Glomerular visceral epithelial cell (primary cell): ENCODE data around the gene SERPINB1.
"Not testable (repeated sequence)": the region's sequence is repeated elsewhere in the genome, so short reads cannot be mapped to it uniquely, and the experiment has no call there.

Source experiments
- DNase-seq: peaks from one replicate; pipeline ENCODE4 v3.0.0-alpha.2; 2016; ENCODE audit errors: extremely low spot score

The SERPINB1 gene

DNA sequence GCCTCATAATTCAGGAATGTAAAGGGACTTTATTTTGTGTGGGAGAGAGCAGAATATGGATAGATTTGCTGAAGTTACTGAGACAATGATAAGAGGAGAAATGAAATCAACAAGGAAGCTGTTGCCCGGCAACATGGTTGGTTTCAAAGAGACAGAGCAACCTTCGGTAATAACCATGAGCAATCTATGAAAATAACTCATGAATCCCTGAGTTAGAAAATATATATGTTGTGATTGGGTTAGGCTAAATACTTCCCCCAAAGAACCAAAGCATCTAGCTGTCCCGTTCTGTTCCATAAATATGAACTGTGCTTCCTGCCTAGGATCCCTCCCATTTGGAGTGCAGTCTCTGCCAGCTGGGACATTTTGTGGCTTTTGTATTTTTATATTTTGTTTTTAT lies 23.1 kb downstream of the SERPINB1 start:
- peak; percentile 30 for DNase-seq

DNA sequence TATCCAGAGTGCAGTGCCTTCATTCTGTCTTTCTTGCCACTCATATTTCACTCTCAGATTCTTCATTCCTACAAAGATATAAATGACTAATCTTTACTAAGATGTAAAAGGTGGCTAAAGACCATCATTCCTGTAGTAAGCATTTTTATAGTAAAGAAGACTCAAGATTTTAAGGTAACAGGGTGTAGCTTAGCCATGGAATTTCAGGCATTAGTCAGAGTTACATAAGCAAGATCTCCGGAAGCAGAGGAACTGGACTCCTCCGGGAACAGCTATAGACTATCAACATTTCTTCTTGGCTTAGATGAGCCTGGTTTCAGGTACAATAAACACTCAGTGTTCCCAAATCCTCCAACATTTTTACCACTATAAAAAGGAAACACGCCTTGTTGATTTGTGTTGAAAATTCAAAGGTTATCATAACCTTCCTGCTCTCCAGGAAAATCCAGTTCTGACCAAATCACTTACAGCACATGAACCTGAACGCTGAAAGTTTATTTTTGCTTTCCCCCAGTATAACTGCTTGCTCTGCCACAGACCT lies 23.7 kb downstream of the SERPINB1 start:
- peak; percentile 44 for DNase-seq

DNA sequence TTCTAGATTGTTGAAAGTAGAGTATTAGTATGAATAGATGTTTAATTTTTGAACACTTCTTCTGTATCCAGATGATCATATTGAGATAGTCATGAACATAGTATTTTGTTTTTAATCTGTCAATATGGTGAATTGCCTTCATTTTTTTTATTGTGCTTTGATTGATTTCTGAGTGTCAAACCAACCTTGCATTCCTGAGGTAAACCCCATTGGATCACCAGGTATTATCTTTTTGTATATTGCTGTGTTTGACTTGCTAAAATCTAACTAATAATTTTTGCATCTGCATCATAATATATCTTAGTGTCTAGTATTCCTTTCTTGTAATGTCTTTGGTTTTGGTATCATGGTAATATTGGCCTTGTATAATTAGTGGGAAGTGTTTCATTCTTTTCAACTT lies 25.5 kb downstream of the SERPINB1 start:
- no peak for DNase-seq

DNA sequence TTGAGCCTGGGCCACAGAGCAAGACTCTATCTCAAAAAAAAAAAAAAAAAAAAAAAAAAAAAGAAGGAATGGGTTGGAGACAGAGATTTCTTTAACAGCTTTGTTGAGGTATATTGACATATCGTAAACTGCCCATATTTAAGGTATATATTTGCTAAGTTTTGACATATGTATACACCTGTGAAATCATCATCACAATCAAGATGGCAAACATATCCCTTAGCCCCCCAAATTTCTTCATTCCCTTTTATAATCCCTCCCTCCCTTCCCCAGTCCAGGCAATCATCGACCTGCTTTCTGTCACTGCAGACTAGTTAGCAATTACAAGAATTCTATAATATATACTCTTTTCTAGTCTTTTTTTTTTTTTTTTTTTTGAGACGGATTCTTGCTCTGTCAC lies 29.0 kb downstream of the SERPINB1 start:
- DNase-seq, result no peak

DNA sequence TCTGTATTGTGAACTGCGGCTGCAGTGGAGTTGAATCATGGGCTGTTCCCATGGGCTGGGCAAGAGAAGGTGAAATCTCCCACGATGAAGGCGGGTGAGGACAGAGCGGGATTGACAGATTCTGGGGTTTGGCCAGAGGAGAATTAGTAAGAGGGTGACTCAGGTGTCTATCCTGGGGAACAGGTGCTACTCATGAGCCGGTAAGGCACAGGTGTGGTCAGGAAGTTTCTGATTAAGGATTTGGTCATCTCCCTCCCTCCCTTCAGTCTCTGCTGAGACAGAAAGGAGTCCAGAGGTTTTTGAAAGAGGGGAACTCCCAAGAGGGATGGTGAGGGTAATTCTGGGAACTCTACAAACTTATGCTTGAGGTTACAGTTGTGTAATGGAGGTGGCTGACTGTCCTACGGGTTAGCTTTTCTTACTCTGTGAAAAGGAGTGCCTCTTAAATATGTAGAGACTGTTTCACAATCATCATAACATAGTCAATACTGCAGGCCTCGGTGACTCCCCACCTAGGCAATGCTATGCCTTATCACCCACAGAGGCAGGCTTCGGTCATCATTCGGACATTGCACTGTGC lies 31.5 kb downstream of the SERPINB1 start:
- DNase-seq, result no peak

DNA sequence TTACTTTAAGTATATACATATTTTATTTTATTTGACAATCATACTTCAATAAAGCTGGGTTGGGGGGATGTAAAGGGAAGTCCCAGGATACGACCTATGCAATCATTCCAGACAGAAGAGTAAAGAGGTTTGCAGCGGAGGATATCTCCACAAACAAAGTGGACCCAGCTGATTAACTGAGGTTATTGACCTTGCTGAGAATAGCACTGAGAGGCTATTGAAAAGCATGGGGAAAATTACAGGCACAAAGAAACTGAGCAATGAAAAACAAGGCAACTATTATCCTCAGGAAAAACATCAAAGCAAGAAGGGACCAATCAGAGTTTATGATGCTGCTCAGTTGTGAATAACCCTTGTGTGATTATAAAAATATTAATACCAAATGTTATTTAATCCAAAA lies 32.6 kb downstream of the SERPINB1 start:
- DNase-seq, result no peak

DNA sequence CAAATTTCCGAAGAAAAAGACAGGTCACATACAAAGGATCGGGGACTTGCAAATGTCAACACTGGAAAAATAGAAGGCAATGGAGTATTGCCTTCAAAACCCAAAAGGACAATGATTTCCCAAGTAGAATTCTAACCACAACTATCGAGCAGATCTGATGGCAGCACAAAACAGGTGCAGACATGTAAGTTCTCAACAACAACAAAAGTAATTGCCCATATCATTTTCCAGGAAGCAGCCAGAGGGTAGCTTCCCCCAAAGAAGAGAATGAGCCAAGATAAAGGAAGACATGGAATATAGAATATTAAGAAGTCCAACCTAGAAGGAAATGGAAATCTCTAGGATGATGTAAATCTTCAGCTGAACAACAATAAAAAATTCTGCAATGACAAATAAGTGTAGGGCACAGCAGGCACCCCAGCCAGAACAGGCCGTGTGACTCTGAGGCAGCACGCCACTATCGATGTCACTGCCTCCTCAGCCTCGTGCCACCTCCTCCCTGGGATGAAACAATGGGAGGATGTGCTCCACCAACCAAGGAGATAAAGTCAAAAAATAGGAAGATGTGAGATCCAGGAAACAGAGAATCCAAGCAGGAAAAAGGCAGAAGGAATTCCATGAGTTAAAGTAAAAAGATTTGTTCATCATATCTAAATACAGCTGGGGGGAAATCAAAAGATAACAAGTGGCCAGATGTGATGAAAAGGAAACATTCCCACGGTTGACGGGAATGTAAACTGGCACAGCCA lies 34.1 kb downstream of the SERPINB1 start:
- no peak for DNase-seq

DNA sequence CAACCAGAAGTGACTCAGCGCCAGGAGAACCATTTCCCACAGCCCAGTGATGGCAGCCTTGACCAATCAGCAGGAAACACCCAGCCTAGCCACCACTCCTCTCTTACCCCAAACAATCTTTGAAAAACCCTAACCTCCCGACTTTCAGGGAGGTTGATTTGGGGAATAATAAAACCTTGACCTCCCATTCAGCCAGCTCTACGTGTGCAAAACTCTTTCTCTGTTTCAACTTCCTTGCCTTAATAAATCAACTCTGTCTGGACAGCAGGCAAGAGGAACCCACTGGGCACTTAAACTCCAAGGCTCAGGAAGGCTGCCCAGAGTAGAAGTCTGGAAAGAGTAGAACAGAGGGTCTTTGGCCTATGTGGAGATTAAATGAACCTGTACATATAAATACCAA lies 35.0 kb downstream of the SERPINB1 start:
- DNase-seq, result no peak

DNA sequence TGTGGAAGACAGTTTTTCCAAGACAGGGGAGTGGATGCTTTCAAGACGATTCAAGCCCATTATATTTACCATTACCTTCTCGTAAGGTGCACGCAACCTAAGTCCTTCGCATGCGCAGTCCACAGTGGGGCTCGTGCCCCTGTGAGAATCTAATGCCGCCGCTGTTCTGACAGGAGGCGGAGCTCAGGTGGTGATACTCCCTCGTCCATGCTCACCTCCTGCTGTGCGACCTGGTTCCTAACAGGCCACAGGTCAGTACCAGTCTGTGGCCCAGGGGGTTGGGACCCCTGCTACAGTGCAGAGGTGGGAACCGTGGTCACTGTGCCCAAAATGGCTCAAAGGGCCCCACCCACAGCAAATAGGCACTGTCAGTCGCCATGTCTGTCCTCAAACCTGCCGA lies 36.6 kb downstream of the SERPINB1 start:
- no peak for DNase-seq

DNA sequence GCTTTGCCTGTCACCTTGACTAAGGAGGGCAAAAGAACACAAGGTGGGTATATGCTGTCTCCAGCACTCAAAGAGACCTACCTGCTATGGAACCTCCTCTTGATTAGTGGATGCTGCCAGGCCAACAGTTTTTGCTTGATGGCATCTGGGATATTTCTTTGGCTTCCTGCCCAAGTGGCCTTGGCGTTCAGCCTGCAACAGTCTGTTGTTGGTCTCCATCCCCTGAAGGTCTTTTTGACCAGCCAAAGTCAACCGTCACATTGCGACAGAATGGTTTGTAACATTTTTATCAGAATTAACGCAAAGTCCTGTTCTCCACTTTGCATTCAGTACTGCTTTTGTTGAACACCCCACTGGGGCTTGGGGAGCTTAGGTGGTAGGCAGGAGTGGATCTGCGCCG lies 37.1 kb downstream of the SERPINB1 start:
- DNase-seq, result no peak

DNA sequence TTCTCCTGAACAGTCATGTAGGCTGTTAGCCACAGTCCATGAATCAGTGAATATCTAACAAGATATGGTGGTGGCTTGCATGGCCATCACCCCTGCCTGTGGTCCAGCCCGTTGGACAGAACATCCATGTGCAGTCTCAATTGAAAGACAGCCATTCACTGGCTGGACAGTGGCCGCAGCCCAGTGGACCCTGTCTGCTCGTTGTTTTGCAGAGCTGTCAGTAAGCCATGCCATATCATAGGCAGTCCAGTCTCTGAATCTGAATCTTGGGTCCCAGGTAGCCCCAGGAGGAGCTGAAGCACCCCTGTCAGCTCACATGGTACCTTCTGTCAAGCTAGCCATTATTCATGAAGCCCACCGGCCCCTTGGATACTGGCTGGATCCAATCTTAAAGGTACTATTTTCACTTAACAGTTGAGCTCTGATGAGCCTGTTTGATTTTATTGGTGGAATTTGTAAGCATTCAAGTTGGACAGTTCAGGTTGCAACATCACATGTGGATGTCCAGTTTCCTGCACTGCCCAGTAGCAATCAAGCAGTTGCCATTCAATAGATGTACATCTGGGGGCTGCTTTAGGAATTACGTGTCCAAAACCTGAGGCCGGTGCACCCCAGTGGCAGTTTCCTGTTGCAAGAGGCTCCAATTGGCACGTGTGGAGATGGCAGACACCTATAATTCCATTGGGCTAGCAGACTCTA lies 37.8 kb downstream of the SERPINB1 start:
- no peak for DNase-seq

DNA sequence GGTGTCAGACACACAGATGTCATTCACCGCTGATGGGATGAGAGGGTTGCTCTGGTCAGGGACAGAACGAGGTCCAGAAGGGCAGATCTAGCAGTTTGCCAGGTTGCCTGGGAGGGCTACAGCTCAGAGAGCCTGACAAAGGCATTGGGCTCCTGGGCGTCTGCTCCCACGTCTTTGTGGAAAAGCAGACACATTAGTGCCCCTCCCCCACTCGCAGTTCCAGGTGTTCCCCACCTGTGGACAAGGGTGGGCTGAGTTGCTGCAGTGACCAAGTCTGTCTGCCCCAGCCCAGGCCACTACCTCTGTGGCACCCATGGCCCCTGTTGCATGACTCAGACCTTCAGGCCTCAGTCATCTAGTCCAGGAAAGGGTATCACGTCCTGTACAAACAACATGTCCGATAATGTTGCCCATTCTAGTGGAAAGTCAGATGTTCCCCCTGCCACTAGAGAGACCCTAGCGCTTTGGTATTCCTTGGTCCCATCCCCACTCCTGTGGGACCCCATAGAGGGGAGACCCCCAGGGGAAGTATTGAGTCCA lies 39.1 kb downstream of the SERPINB1 start:
- DNase-seq, result no peak

DNA sequence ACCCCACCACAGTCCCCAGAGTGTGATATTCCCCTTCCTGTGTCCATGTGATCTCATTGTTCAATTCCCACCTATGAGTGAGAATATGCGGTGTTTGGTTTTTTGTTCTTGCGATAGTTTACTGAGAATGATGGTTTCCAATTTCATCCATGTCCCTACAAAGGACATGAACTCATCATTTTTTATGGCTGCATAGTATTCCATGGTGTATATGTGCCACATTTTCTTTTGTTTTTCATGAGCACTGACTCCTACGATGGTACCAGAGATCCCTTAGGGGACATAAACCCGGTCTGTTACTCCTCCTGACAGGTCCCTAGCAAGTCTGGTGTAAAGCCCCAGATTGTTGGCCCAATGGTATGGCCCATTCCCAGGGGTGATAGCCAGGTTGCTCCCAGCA lies 40.0 kb downstream of the SERPINB1 start:
- not testable (repeated sequence) for DNase-seq

DNA sequence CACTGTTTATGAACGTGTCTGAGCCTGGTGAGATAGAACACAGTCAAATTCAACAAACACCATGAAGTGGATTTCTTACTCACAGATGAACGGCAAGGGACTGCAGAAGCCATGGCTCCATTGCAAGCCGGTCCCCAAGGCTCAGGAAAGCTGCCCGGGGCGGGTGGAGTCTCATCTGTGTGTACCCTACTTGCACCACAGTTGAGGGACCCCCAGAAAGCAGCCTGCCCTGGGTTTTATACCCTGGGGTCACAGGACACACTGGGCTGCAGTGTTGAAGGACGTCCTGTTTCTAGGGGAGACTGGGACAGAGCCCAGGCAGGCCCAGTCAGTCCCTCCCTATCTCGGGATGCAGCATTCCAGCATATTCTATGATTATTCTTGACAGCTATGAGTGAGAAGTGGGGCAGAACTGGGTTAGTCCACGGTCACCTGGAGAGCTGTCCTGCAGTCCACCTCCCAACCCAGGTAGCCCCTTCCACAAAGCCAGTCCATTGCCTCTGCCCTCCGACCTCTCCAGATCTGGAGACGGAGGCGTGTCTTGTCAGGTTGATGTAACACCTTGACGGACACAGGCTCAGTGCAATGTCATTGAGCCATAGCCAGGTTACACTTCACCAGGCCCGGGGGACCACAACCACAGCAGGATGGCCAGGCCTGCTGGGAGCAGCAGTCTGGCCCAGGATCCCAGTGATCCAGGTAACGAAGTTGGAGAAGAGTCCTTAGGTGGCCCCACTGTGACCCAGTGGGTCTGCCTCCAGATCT lies 40.9 kb downstream of the SERPINB1 start:
- DNase-seq, result no peak

DNA sequence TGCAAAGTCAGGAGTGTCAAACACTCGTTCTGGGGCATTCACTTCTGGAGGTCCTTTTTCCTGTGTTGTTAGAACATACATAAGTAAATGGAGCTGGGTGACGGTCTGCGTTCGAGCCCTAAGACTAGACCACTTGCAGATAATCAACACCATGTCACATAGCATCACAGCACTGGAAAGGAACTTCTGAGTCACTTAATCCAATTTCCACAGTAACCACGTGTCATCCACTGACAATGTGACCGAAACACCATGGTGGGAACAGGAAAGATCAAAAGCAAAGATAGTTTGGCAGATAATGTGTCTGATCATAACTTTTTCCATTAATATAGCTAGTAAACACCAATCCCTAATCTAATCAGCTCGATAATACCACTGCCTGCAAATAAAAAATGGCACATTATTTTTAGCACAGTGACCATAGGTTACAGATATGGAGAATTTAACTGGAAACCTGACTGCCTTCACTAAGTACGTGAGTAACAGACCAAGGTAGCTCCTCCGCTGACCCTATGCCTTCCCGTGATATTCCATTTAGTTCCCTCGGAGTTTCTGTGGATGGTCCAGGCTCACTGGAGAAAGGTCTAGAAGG lies 41.6 kb downstream of the SERPINB1 start:
- DNase-seq, result no peak

DNA sequence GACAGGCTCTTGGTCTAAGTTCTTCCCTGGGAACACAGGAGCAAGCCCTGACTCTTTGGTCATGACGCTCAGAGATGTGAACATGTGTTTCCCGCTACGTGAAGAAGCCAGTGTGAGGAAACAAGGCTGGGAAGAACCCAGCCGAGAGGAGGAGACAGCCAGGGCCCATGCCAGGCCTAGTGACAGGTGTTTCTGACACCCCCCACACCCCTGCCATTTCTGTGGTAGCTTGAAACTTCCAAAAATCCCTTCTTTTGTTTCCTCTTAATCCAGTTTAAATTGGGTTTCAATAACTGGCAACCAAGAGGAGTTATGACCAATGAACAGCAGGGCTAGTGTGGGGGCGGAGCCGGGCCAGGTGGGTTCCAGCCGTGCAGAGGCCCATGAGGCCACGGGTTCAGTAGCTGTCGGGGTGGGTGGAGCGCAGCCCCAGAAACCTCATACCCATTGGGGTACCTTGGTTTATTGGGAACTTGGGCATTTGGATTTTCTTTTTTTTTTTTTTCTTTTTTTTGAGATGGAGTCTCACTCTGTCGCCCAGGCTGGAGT lies 43.0 kb downstream of the SERPINB1 start:
- no peak for DNase-seq

DNA sequence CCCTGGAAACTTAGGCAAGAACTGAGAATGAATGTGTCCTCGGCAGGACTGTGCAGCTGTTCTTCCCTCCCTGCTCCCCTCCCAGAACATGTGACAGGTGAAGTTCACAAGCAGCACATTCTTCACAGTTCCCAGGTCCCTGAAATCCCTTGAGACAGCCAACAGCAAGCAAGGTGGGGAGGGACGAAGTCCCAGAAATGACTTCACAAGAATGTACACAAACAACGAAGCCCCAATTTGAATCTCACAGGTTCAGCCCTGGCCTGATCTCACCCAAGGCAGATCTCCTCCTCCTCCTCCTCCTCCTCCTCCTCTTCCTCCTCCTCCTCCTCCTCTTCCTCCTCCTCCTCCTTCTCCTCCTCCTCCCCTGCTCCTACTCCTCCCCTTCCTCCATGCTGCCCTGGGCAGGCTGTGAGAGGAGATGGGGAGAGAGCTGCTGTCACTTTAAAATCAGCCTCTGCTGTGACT lies 44.1 kb downstream of the SERPINB1 start:
- DNase-seq, result no peak

DNA sequence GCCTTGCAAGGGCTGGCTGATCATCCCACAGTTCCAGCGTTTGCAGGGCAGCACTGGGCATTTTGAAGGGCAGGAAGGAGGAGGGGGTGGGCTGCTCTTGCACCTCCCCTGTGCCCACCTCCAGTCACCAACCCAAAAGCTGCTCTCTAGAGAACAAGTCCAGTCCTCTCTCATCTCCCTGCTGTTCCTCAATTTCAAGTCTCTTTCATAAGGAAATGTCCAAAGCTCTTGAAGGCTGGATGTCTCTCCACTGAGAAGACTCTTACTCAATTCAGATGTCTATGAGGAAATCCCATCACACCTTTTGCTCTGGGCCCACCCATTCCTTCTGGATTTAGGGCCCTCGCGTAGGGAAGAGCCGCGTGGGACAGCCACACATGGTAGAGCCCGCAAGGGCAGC lies 44.8 kb downstream of the SERPINB1 start:
- DNase-seq, result no peak

DNA sequence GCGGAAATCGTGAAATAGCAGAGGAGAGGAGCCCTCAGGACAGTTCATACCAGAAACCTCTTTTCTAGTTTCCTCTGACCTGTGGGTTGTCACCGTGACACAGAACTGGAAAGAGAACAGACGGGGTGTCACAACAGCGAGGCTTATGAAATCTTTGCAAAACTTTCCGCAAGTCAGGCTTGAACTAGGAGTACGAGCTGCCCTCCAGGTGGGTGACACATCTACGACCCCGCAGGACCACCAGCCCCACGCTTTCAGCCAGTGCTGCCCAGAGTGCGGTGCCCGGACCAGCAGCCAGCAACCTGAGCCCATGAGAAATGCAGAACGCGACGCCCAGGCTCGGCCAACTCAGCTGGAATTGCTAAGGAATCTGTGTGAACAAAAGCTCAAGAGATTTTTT lies 45.7 kb downstream of the SERPINB1 start:
- DNase-seq, result no peak

DNA sequence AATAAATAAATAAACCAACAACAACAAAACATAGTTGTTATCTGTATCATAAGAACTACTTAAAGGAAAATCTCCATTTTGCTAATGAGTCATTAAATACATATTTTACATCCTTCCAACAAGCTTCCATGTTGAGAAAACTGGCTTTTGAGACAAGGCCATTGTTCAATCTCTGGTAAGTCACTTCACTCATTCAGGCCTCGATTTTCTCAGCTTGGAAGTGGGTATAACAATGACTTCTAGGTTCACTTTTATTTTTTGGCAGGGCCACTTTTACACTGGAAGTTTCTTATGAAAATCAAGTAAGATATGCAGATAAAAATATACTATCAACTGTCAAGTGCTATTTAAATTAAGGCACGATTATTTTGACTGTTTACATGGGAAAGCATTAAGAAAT lies 46.5 kb downstream of the SERPINB1 start:
- no peak for DNase-seq

DNA sequence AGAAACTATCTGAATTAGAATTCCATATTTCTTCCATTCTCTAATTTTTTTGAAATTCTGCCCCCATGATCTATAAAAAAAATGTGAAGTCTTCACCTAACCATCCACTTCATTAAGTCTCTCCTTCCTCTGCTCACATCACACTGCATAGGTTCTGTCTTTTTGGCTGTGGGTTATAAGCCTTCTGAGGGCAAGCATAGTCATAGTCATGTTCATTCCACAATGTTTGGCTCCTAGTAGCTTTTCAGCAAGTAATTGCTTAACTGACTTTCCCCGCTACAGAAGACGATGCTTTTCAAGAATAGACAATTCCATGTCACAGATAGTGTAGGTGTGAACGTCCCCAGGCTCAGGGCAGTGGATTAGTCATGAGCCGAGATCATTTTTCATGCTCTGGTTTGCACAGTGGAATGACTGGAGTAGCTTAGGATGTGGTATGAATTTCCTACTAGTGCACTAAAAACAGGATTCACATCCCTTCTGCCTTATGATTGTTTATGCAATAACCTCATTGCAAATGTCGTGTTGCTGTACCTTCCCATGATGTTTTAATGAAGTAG lies 47.4 kb downstream of the SERPINB1 start:
- peak; percentile 14 for DNase-seq
